A673 (cell line): ENCODE measurements around the gene FNIP1. TPM values are rescaled to one million over a fixed set of nuclear protein-coding genes. Genes with fewer than 3 reads are reported as not detected.

Experiments
- BruUV-seq: library from RNA; stranded (reverse); fragments of 400-500 nt; replicated peaks from 2 replicates; lab custom pipeline; 2021; lab: Mats Ljungman, UMichigan
- CTCF ChIA-PET: fragments of 300-600 bp; sonication (Branson Sonifier 250); formaldehyde crosslinking; loops from one replicate; lab custom pipeline; 2022; ENCODE audit warnings: antibody characterized with exemption; lab: Charles Lee
- POLR2A ChIA-PET: fragments of 300-600 bp; sonication (Branson Sonifier 250); formaldehyde crosslinking; loops from one replicate; lab custom pipeline; 2022; ENCODE audit warnings: antibody characterized with exemption; ENCODE audit not compliant: low non-redundant PET; lab: Charles Lee
- DNase-seq: peaks from one replicate; pipeline ENCODE4 v3.0.0-alpha.2; 2015; ENCODE audit warnings: low spot score
- H3K27ac ChIP-seq: fragments of 200-600 bp; sonication (generic); 2 replicates; pipeline ENCODE4 v1.5.1; 2016; ENCODE audit warnings: mixed run types, low read depth, mild to moderate bottlenecking, mixed read lengths, antibody characterized with exemption, low read length; ENCODE audit not compliant: poor library complexity, severe bottlenecking
- H3K27me3 ChIP-seq: fragments of 200-600 bp; sonication (generic); replicated peaks from 2 replicates; pipeline ENCODE4 v1.6.1; 2017; ENCODE audit warnings: mixed run types, low read depth, mild to moderate bottlenecking, mixed read lengths, antibody characterized with exemption, low read length; ENCODE audit not compliant: insufficient read depth, poor library complexity
- H3K36me3 ChIP-seq: fragments of 200-600 bp; sonication (generic); 2 replicates; pipeline ENCODE4 v1.6.1; 2016; ENCODE audit warnings: mixed run types, mild to moderate bottlenecking, mixed read lengths, antibody characterized with exemption, low read length; ENCODE audit not compliant: insufficient read depth, poor library complexity, severe bottlenecking
- H3K4me1 ChIP-seq: fragments of 200-600 bp; sonication (generic); 2 replicates; pipeline ENCODE4 v1.6.1; 2017; ENCODE audit warnings: mixed run types, mild to moderate bottlenecking, mixed read lengths, antibody characterized with exemption, low read length; ENCODE audit not compliant: insufficient read depth, poor library complexity, severe bottlenecking
- H3K4me3 ChIP-seq: fragments of 200-600 bp; sonication (generic); 2 replicates; pipeline ENCODE4 v1.5.1; 2016; ENCODE audit warnings: low read depth, mixed run types, mild to moderate bottlenecking, mixed read lengths, low read length; ENCODE audit not compliant: poor library complexity, severe bottlenecking
- H3K9me3 ChIP-seq: fragments of 200-600 bp; sonication (generic); 2 replicates; pipeline ENCODE4 v1.6.1; 2016; ENCODE audit warnings: mixed run types, low read depth, mild to moderate bottlenecking, mixed read lengths, antibody characterized with exemption, low read length; ENCODE audit not compliant: poor library complexity, severe bottlenecking
- CTCF ChIP-seq: fragments of 300-800, 200-600 bp; sonication (generic); conservative IDR thresholded peaks from 2 replicates; pipeline ENCODE4 v1.5.1; 2017; ENCODE audit warnings: low read depth, mild to moderate bottlenecking, antibody characterized with exemption, low read length, moderate library complexity, mixed read lengths
- EZH2 ChIP-seq: fragments of 200-600 bp; sonication (generic); IDR thresholded peaks from 2 replicates; pipeline ENCODE4 v1.6.1; 2017; ENCODE audit warnings: borderline replicate concordance, low read depth, mild to moderate bottlenecking, mixed read lengths, antibody characterized with exemption, low read length; ENCODE audit not compliant: poor library complexity, severe bottlenecking
- intact Hi-C: fragments of 100-400 bp; cut with micrococcal nuclease; formaldehyde crosslinking; loops from one replicate; pipeline ENCODE4 v1.10.0; 2022; ENCODE audit not compliant: unreplicated experiment
- total RNA-seq: library from RNA; stranded (reverse); gene quantifications from 2 replicates; pipeline ENCODE4 v1.2.3, GENCODE V29; 2021

FNIP1 gene
- total RNA-seq, 1 experiment from 2014 or later: 22.9 TPM

GRCh38 chr5:131751506-131751905 is 45.3 kb downstream of the FNIP1 start:
- no peak overlapping the region for H3K27ac ChIP-seq
- H3K9me3 ChIP-seq: no peaks in the 10 kb centered on the region
- intact Hi-C loops: no loop called here
- no peaks in the 10 kb centered on the region for H3K27me3 ChIP-seq
- POLR2A ChIA-PET: no interaction called here
- TF ChIP-seq CTCF (no peak), EZH2 (no peak)
- no peak overlapping the region for H3K4me3 ChIP-seq
- BruUV-seq: no TSS peak
- no peaks in the 10 kb centered on the region for H3K4me1 ChIP-seq
- H3K36me3 ChIP-seq: no peaks in the 10 kb centered on the region
- no peak for DNase-seq
- CTCF ChIA-PET: no interaction called here

GRCh38 chr5:131749723-131750470 is 46.9 kb downstream of the FNIP1 start:
- no peak for DNase-seq

GRCh38 chr5:131749138-131749537 is 47.7 kb downstream of the FNIP1 start:
- Histone ChIP-seq H3K27me3 (no peaks in the 10 kb centered on the region), H3K36me3 (no peaks in the 10 kb centered on the region), H3K4me3 (no peak overlapping the region), H3K27ac (no peak overlapping the region), H3K9me3 (no peaks in the 10 kb centered on the region), H3K4me1 (no peaks in the 10 kb centered on the region)
- intact Hi-C loops: no loop called here
- no peak for DNase-seq
- no TSS peak for BruUV-seq
- ChIA-PET POLR2A (no interaction called here), CTCF (no interaction called here)
- TF ChIP-seq CTCF (no peak), EZH2 (no peak)

More at GRCh38 chr5:131749723-131750470, 46.9 kb downstream of the FNIP1 start:
- no peak for TF ChIP-seq EZH2
- no peak for TF ChIP-seq CTCF
- CTCF ChIA-PET: no interaction called here
- Histone ChIP-seq H3K27me3 (no peaks in the 10 kb centered on the region), H3K9me3 (no peaks in the 10 kb centered on the region), H3K4me3 (no peak overlapping the region), H3K4me1 (no peaks in the 10 kb centered on the region), H3K27ac (no peak overlapping the region), H3K36me3 (no peaks in the 10 kb centered on the region)
- BruUV-seq: no TSS peak
- POLR2A ChIA-PET: no interaction called here
- intact Hi-C loops: no loop called here
